HepG2 (cell line): ENCODE data around the gene LINC00237. TPM values are rescaled to one million over a fixed set of nuclear protein-coding genes. Genes with fewer than 3 reads are reported as not detected.
A peak's percentile ranks its signal among the peaks of the same experiment; 100 is the strongest.

Experiments used
- CHD2 ChIP-seq: IDR thresholded peaks from 2 replicates; pipeline ENCODE4 v1.6.1; 2011; ENCODE audit warnings: low read depth, low read length, improper control_type of control experiment
- KAT8 ChIP-seq: IDR thresholded peaks from 2 replicates; pipeline ENCODE4 v1.6.1; 2016; ENCODE audit warnings: missing genetic modification reagents, missing compliant biosample characterization
- MATR3 ChIP-seq: sonication (generic); formaldehyde crosslinking; IDR thresholded peaks from 2 replicates; pipeline ENCODE4 v1.4.0; 2020; ENCODE audit warnings: missing genetic modification reagents
- NR2C2 ChIP-seq: sonication (generic); formaldehyde crosslinking; IDR thresholded peaks from 2 replicates; pipeline ENCODE4 v1.4.0; 2020; ENCODE audit warnings: missing genetic modification reagents, mild to moderate bottlenecking, moderate library complexity, borderline replicate concordance
- PHF21A ChIP-seq: sonication (generic); formaldehyde crosslinking; IDR thresholded peaks from 2 replicates; pipeline ENCODE4 v1.5.0; 2020; ENCODE audit warnings: mild to moderate bottlenecking, missing genetic modification reagents
- SRSF9 ChIP-seq: fragments of 200-400 bp; formaldehyde crosslinking; IDR thresholded peaks from 2 replicates; pipeline ENCODE4 v1.6.1; 2018; ENCODE audit warnings: borderline replicate concordance, mild to moderate bottlenecking, low read depth, low read length; ENCODE audit not compliant: insufficient read depth, poor library complexity, severe bottlenecking
- ZFY ChIP-seq: sonication (generic); formaldehyde crosslinking; IDR thresholded peaks from 2 replicates; pipeline ENCODE4 v1.4.0; 2020; ENCODE audit warnings: missing genetic modification reagents
- ZHX2 ChIP-seq, 2 experiments: sonication (generic) in 1 of 2; formaldehyde crosslinking in 1 of 2; IDR thresholded peaks; 2 replicates each; pipeline versions ENCODE4 v1.6.1 to v1.9.0; 2014 to 2022; ENCODE audit warnings: antibody characterized with exemption in 1 of 2, borderline replicate concordance in 1 of 2, inconsistent platforms in 1 of 2, low read depth in 1 of 2, missing genetic modification reagents in 1 of 2
- ZNF160 ChIP-seq: sonication (generic); formaldehyde crosslinking; IDR thresholded peaks from 2 replicates; pipeline ENCODE4 v1.8.0; 2022; ENCODE audit warnings: mild to moderate bottlenecking, inconsistent platforms, missing genetic modification reagents
- ZNF280D ChIP-seq: sonication (generic); formaldehyde crosslinking; IDR thresholded peaks from 2 replicates; pipeline ENCODE4 v1.5.1; 2020; ENCODE audit warnings: mild to moderate bottlenecking, missing genetic modification reagents
- ZNF292 ChIP-seq: sonication (generic); formaldehyde crosslinking; IDR thresholded peaks from 2 replicates; pipeline ENCODE4 v1.8.1; 2022; ENCODE audit warnings: mild to moderate bottlenecking, low read depth, missing genetic modification reagents, borderline replicate concordance
- ZNF432 ChIP-seq: sonication (generic); formaldehyde crosslinking; IDR thresholded peaks from 2 replicates; pipeline ENCODE4 v1.5.0; 2020; ENCODE audit warnings: missing genetic modification reagents, mild to moderate bottlenecking, borderline replicate concordance
- ZNF609 ChIP-seq: sonication (generic); formaldehyde crosslinking; IDR thresholded peaks from 2 replicates; pipeline ENCODE4 v1.4.0; 2020; ENCODE audit warnings: mild to moderate bottlenecking, missing genetic modification reagents, borderline replicate concordance
- polyA plus RNA-seq, 8 experiments: library from polyadenylated mRNA; depleted of rRNA in 3 of 8; stranded (reverse) in 7 of 8; unstranded in 1 of 8; fragments of >200 nt; fragmentation: Illumina TruSeq in 4 of 8; extraction: Trizol in 4 of 8; gene quantifications; 2 replicates each; pipeline versions ENCODE4 v1.2.1 to v1.2.3, GENCODE V29; 2011 to 2016; ENCODE audit warnings: low read depth in 4 of 8, missing spikeins in 1 of 8, mixed read lengths in 1 of 8; ENCODE audit not compliant: insufficient read depth in 1 of 8
- total RNA-seq, 5 experiments: library from RNA; depleted of rRNA; stranded (reverse); fragments of >200 nt; fragmentation: Illumina TruSeq; extraction: Trizol; gene quantifications; 2 replicates each; pipeline ENCODE4 v1.2.3, GENCODE V29; 2016; ENCODE audit warnings: low read depth in 1 of 5

The LINC00237 gene
- total and polyA plus RNA-seq, 2 of the 13 experiments (the other 11 are each of a cell fraction or from before 2014, with no cell fraction given), result not detected

DNA sequence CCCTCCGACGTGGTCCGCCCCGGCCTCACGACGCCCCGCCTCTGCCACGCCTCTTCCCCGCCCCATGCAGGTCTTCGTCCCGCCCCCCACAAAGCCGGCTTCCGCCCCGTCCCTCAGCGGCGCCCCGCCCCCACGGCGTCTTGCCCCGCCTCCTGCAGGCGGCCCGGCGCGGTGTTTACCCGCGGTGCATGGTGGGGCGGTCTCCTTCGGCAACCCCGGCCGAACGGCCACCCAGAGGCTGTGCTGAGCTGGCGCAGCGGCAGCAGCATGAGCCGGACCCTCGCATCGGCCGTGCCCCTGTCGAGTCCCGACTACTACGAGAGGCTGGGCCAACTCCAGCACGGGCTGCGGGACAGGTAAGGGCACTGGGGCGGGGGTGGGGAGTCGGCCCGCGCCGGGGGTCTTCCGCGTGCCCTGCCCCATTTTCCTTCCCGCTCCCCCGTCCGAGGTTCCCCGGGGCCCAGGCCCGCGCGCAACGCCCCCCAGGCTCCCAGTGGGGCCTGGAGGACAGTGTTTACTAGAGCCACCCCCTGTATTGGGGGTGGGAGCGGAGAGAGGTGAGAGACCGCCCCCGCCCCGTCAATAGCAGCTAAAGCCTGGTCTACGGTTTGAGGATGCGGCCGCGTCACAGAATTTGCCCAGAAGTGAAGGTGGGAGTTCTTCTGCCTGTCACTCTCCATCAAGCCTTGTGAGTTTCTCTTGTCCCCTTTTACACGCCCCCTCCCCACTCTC, 19.9 kb upstream of the LINC00237 start, which contains the start of gene KIZ (continued):
- 0 out of 2 replicates have a peak, but pooled peaks have one; percentile 4 for TF ChIP-seq ZHX2 (IDR thresholded peaks at IDR 0.05; ENCODE audit: low read depth)
- no peak for TF ChIP-seq ZHX2 (CRISPR knock-in tag; IDR thresholded peaks at IDR 0.05; ENCODE audit: borderline replicate concordance)
- no peak for TF ChIP-seq MATR3 (CRISPR knock-in tag)
- TF ChIP-seq CHD2, result peak; percentile 41; the same call in 1 of the 2 replicates
- TF ChIP-seq KAT8 (CRISPR knock-in tag), result peak; percentile 78; the same call in 1 of the 2 replicates
- peak; percentile 97 for TF ChIP-seq ZFY (CRISPR knock-in tag)
- peak; percentile 88 for TF ChIP-seq PHF21A (CRISPR knock-in tag)
- TF ChIP-seq ZNF280D (CRISPR knock-in tag), result peak; percentile 78; the same call in 1 of the 2 replicates
- TF ChIP-seq NR2C2 (CRISPR knock-in tag), result peak; percentile 68; the same call in 1 of the 2 replicates
- TF ChIP-seq ZNF609 (CRISPR knock-in tag), result peak; percentile 72; the same call in 1 of the 2 replicates
- TF ChIP-seq ZNF160 (CRISPR knock-in tag), result 0 out of 2 replicates have a peak, but pooled peaks have one; percentile 76
- no peak for TF ChIP-seq ZNF432 (CRISPR knock-in tag)
- TF ChIP-seq ZNF292, result peak; percentile 68
- TF ChIP-seq SRSF9, result no peak
